PC-9 (cell line): ENCODE results near the gene CASQ2. TPM values are rescaled to one million over a fixed set of nuclear protein-coding genes. Genes with fewer than 3 reads are reported as not detected.

ENCODE experiments used
- BruUV-seq: library from RNA; stranded (reverse); fragments of 400-500 nt; replicated peaks from 2 replicates; lab custom pipeline; 2021; lab: Mats Ljungman, UMichigan
- CTCF ChIA-PET: fragments of 300-600 bp; sonication (Branson Sonifier 250); formaldehyde crosslinking; loops from one replicate; lab custom pipeline; 2022; ENCODE audit warnings: antibody characterized with exemption; lab: Charles Lee
- POLR2A ChIA-PET: fragments of 300-600 bp; sonication (Branson Sonifier 250); formaldehyde crosslinking; loops from one replicate; lab custom pipeline; 2022; ENCODE audit warnings: antibody characterized with exemption; ENCODE audit not compliant: unreplicated experiment; lab: Charles Lee
- DNase-seq, 2 experiments: peaks; one replicate each; pipeline versions ENCODE4 v3.0.0 to v3.0.0-alpha.2; 2015 to 2022; ENCODE audit warnings: mixed read lengths in 1 of 2
- H2AFZ ChIP-seq: fragments of 200-600 bp; sonication (generic); 2 replicates; pipeline ENCODE4 v1.8.1; 2017; ENCODE audit warnings: antibody characterized with exemption
- H3F3A ChIP-seq: fragments of 200-600 bp; sonication (generic); 2 replicates; pipeline ENCODE4 v1.8.1; 2017; ENCODE audit warnings: antibody characterized with exemption, mild to moderate bottlenecking, low read depth; ENCODE audit not compliant: insufficient read depth
- H3K27ac ChIP-seq: fragments of 200-600 bp; sonication (generic); 2 replicates; pipeline ENCODE4 v1.6.1; 2016; ENCODE audit warnings: mixed run types
- H3K27me3 ChIP-seq: fragments of 200-600 bp; sonication (generic); 2 replicates; pipeline ENCODE4 v1.6.1; 2016; ENCODE audit warnings: low read depth, mixed run types; ENCODE audit not compliant: insufficient read depth
- H3K36me3 ChIP-seq: fragments of 200-600 bp; sonication (generic); 2 replicates; pipeline ENCODE4 v1.6.1; 2016; ENCODE audit warnings: low read depth, mixed run types
- H3K4me1 ChIP-seq: fragments of 200-600 bp; sonication (generic); replicated peaks from 2 replicates; pipeline ENCODE4 v1.6.1; 2016; ENCODE audit warnings: mixed run types; ENCODE audit not compliant: insufficient read depth
- H3K4me2 ChIP-seq: fragments of 200-600 bp; sonication (generic); 2 replicates; pipeline ENCODE4 v1.6.1; 2017; ENCODE audit warnings: mixed run types
- H3K4me3 ChIP-seq: fragments of 200-600 bp; sonication (generic); 2 replicates; pipeline ENCODE4 v1.6.1; 2016; ENCODE audit warnings: mixed run types
- H3K79me2 ChIP-seq: fragments of 200-600 bp; sonication (generic); 2 replicates; pipeline ENCODE4 v1.6.1; 2017; ENCODE audit warnings: low read depth, mixed run types
- H3K9me2 ChIP-seq: fragments of 200-600 bp; sonication (generic); 2 replicates; pipeline ENCODE4 v1.8.1; 2017; ENCODE audit warnings: mild to moderate bottlenecking; ENCODE audit not compliant: insufficient read depth
- H3K9me3 ChIP-seq: fragments of 200-600 bp; sonication (generic); 2 replicates; pipeline ENCODE4 v1.8.1; 2016; ENCODE audit warnings: low read depth; ENCODE audit not compliant: insufficient read depth
- H4K20me1 ChIP-seq: fragments of 200-600 bp; sonication (generic); 2 replicates; pipeline ENCODE4 v1.8.1; 2017; ENCODE audit not compliant: insufficient read depth
- CTCF ChIP-seq: fragments of 200-600 bp; sonication (generic); conservative IDR thresholded peaks from 2 replicates; pipeline ENCODE4 v1.6.1; 2017; ENCODE audit warnings: mixed run types, antibody characterized with exemption, mild to moderate bottlenecking, moderate library complexity
- EZH2 ChIP-seq: fragments of 200-600 bp; sonication (generic); IDR thresholded peaks from 2 replicates; pipeline ENCODE4 v1.8.0; 2017; ENCODE audit warnings: antibody characterized with exemption, low read depth
- intact Hi-C: fragments of 100-400 bp; cut with micrococcal nuclease; formaldehyde crosslinking; loops from one replicate; pipeline ENCODE4 v1.10.0; 2022; ENCODE audit not compliant: unreplicated experiment
- total RNA-seq: library from RNA; stranded (reverse); gene quantifications from 2 replicates; pipeline ENCODE4 v1.2.3, GENCODE V29; 2021

Gene CASQ2
- total RNA-seq, 1 experiment from 2014 or later, result not detected

DNA sequence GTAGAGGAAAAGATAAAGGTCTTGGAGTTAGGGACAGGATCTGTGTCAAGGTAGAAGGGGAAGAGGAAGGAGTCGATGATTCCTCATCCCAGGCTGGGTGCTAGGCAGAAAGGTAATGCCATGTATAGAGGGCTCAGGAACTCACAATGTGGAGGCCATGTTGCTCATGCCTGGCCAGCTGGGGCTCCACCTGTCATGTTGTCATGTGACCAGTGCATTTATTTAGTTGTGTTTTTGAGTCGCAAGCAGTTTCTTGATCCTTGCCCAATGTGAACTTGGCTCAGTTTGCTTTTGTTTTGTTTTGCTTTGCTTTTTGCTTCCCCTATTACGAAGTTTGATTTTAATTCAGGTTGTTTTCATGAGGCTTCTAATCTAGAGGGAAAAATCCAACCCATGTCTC lies 5.7 kb downstream of the CASQ2 start:
- H3K27me3 ChIP-seq, result no peaks in the 10 kb centered on the region
- POLR2A ChIA-PET, result no interaction called here
- no peaks in the 10 kb centered on the region for H4K20me1 ChIP-seq
- peaks cover 27% of the 10 kb centered on the region for H3K4me1 ChIP-seq
- no peaks in the 10 kb centered on the region for H3K9me2 ChIP-seq
- H3K79me2 ChIP-seq, result no peaks in the 10 kb centered on the region
- intact Hi-C loops, result no loop called here
- H3K9me3 ChIP-seq, result peaks cover 14% of the 10 kb centered on the region; the same call in 1 of the 2 replicates
- no peak overlapping the region for H3K27ac ChIP-seq
- TF ChIP-seq EZH2, result no peak
- TF ChIP-seq CTCF, result no peak
- no peak overlapping the region for H3K4me2 ChIP-seq
- no peak overlapping the region for H2AFZ ChIP-seq
- H3K36me3 ChIP-seq, result no peaks in the 10 kb centered on the region
- CTCF ChIA-PET, result no interaction called here
- no peaks in the 10 kb centered on the region for H3F3A ChIP-seq
- DNase-seq, result no peak
- BruUV-seq, result no TSS peak
- H3K4me3 ChIP-seq, result no peak overlapping the region

- CTCF ChIA-PET, result no interaction called here
- Histone ChIP-seq H3F3A (no peaks in the 10 kb centered on the region), H4K20me1 (no peaks in the 10 kb centered on the region), H3K4me2 (no peak overlapping the region), H3K9me2 (no peaks in the 10 kb centered on the region), H3K27me3 (no peaks in the 10 kb centered on the region), H3K4me3 (no peak overlapping the region), H3K27ac (no peak overlapping the region), H3K36me3 (no peaks in the 10 kb centered on the region), H3K4me1 (peaks cover 33% of the 10 kb centered on the region), H3K79me2 (no peaks in the 10 kb centered on the region), H3K9me3 (peaks cover 16% of the 10 kb centered on the region; the same call in 1 of the 2 replicates), H2AFZ (no peak overlapping the region)
- intact Hi-C loops, result no loop called here
- POLR2A ChIA-PET, result no interaction called here
- BruUV-seq, result no TSS peak
- no peak for DNase-seq
- no peak for TF ChIP-seq EZH2
- no peak for TF ChIP-seq CTCF
These were observed 6.8 kb downstream of the CASQ2 start for GRCh38 chr1:115761601-115762302.

GRCh38 chr1:115757856-115758255 lies 10.7 kb downstream of the CASQ2 start:
- no peaks in the 10 kb centered on the region for H3K9me2 ChIP-seq
- H3K79me2 ChIP-seq, result no peaks in the 10 kb centered on the region
- intact Hi-C loops, result no loop called here
- CTCF ChIA-PET, result no interaction called here
- H3K27me3 ChIP-seq, result no peaks in the 10 kb centered on the region
- H3K4me1 ChIP-seq, result peaks cover 22% of the 10 kb centered on the region
- POLR2A ChIA-PET, result no interaction called here
- H3K27ac ChIP-seq, result no peak overlapping the region
- peak in 1 of 2 experiments; percentile 64 for DNase-seq
- peaks cover 16% of the 10 kb centered on the region; the same call in 1 of the 2 replicates for H3K9me3 ChIP-seq
- no peak overlapping the region for H2AFZ ChIP-seq
- no peak overlapping the region for H3K4me2 ChIP-seq
- H4K20me1 ChIP-seq, result no peaks in the 10 kb centered on the region
- H3K4me3 ChIP-seq, result no peak overlapping the region
- H3F3A ChIP-seq, result no peaks in the 10 kb centered on the region
- no peak for TF ChIP-seq CTCF
- TF ChIP-seq EZH2, result no peak
- H3K36me3 ChIP-seq, result no peaks in the 10 kb centered on the region
- BruUV-seq, result no TSS peak
